ENCODE results near the gene ZFR2.

- TF ChIP-seq POLR2A (IDR thresholded peaks at IDR 0.05): no peak
- no peak for TF ChIP-seq CTCF (IDR thresholded peaks at IDR 0.05)
- TF ChIP-seq POLR2AphosphoS5 (IDR thresholded peaks at IDR 0.05; ENCODE audit: insufficient read depth in 1 of 2, low read depth in 1 of 2): no peak
Observed at GRCh38 chr19:3857449-3858003, 11.3 kb downstream of the ZFR2 start.
